Activated CD4-positive, alpha-beta memory T cell treated with anti-CD3 and anti-CD28 coated beads, Interleukin-2, amount 10 ng/mL, durations not matched to agents 7 days and 5 days (primary cell): ENCODE measurements around the gene EGLN2. TPM values are rescaled to one million over a fixed set of nuclear protein-coding genes. Genes with fewer than 3 reads are reported as not detected.
A peak's percentile ranks its signal among the peaks of the same experiment; 100 is the strongest.
"Not testable (repeated sequence)": the region's sequence is repeated elsewhere in the genome, so short reads cannot be mapped to it uniquely, and the experiment has no call there.

Experiments used
- CTCF ChIA-PET: fragments of 350-600 bp; sonication (Branson Sonifier 250); formaldehyde crosslinking; loops from one replicate; lab custom pipeline; 2021; ENCODE audit warnings: antibody characterized with exemption, inconsistent platforms; lab: Charles Lee
- POLR2A ChIA-PET: fragments of 350-600 bp; sonication (Branson Sonifier 250); formaldehyde crosslinking; loops from one replicate; lab custom pipeline; 2021; ENCODE audit warnings: antibody characterized with exemption; lab: Charles Lee
- DNase-seq: peaks from one replicate; pipeline ENCODE4 v3.0.0-alpha.2; 2020
- H3K27ac Mint-ChIP-seq: one replicate; pipeline ENCODE4 v1.8.0; 2021; ENCODE audit warnings: mild to moderate bottlenecking, mixed read lengths
- H3K27me3 Mint-ChIP-seq: one replicate; pipeline ENCODE4 v1.8.0; 2021; ENCODE audit warnings: mixed read lengths
- H3K36me3 Mint-ChIP-seq: one replicate; pipeline ENCODE4 v1.8.0; 2021; ENCODE audit warnings: low read depth, mixed read lengths
- H3K4me1 Mint-ChIP-seq: one replicate; pipeline ENCODE4 v1.8.0; 2021; ENCODE audit warnings: mixed read lengths
- H3K4me3 Mint-ChIP-seq: one replicate; pipeline ENCODE4 v1.8.0; 2021; ENCODE audit warnings: mild to moderate bottlenecking, mixed read lengths
- H3K9me3 Mint-ChIP-seq: one replicate; pipeline ENCODE4 v1.8.0; 2021; ENCODE audit warnings: mixed read lengths
- total RNA-seq, 2 experiments: library from RNA; stranded (reverse); gene quantifications; one replicate each; pipeline ENCODE4 v1.2.3, GENCODE V29; 2021

EGLN2 gene
- total RNA-seq, 2 experiments from 2014 or later = 127 to 128 TPM

DNA sequence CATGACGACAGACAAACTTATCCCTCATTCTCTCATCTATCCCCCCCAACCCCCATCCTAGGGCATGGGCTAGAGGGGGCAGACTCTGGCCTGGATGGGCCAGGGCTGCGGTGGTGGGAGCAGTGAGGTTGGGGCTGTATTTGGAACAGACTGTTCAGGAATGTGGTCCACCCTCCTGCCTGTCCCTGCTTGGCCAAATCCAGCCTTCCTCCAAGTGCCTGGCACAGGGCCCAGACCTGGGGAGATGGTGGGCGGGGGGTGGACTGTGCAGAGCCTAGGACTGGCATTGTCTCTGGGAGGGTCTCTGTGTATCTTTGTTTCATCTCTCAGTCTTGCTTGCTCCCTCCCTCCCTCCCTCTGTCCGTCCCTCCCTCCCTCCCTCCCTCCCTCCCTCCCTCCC, 14.2 kb downstream of the EGLN2 start:
- Mint-ChIP-seq H3K27me3 (peaks cover 34% of the 10 kb centered on the region), H3K27ac (no peak overlapping the region), H3K4me3 (no peak overlapping the region), H3K4me1 (peaks cover 39% of the 10 kb centered on the region), H3K9me3 (no peaks in the 10 kb centered on the region), H3K36me3 (peaks cover 26% of the 10 kb centered on the region)
- POLR2A ChIA-PET = interaction anchor here (1.6 kb wide), 1 partner anchor 36 kb away, joined by 4 read pairs; the partner anchor contains the start of gene RAB4B
- CTCF ChIA-PET = no interaction called here
- no peak for DNase-seq

DNA sequence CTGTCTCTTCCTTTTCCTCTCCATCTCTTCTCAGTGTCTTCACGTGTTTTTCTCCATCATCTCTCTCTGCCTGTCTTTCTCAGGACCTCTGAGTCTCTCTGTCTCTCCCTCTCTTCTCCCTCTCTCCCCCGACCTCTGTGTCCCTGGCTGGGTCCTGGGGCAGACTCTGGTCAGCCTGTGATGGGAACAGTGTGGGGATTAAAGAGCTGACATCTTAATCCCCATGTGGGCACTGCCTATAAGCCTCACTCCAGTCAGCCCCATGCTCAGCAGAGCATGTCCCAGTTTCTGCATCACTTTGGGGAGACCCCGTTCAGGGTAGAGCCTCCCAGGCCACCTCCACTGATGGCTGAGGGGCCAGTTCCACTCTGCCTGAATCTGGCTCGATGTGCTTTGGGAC, 16.2 kb downstream of the EGLN2 start:
- peaks cover 39% of the 10 kb centered on the region for H3K4me1 Mint-ChIP-seq
- no peak for DNase-seq
- ChIA-PET CTCF (interaction anchor here (0.6 kb wide), 1 partner anchor 317 kb away, joined by 3 read pairs; no protein-coding TSS in a partner anchor), POLR2A (no interaction called here)
- H3K36me3 Mint-ChIP-seq = peaks cover 6% of the 10 kb centered on the region
- H3K27me3 Mint-ChIP-seq = peaks cover 34% of the 10 kb centered on the region
- no peaks in the 10 kb centered on the region for H3K9me3 Mint-ChIP-seq
- H3K27ac Mint-ChIP-seq = no peak overlapping the region
- H3K4me3 Mint-ChIP-seq = no peak overlapping the region

DNA sequence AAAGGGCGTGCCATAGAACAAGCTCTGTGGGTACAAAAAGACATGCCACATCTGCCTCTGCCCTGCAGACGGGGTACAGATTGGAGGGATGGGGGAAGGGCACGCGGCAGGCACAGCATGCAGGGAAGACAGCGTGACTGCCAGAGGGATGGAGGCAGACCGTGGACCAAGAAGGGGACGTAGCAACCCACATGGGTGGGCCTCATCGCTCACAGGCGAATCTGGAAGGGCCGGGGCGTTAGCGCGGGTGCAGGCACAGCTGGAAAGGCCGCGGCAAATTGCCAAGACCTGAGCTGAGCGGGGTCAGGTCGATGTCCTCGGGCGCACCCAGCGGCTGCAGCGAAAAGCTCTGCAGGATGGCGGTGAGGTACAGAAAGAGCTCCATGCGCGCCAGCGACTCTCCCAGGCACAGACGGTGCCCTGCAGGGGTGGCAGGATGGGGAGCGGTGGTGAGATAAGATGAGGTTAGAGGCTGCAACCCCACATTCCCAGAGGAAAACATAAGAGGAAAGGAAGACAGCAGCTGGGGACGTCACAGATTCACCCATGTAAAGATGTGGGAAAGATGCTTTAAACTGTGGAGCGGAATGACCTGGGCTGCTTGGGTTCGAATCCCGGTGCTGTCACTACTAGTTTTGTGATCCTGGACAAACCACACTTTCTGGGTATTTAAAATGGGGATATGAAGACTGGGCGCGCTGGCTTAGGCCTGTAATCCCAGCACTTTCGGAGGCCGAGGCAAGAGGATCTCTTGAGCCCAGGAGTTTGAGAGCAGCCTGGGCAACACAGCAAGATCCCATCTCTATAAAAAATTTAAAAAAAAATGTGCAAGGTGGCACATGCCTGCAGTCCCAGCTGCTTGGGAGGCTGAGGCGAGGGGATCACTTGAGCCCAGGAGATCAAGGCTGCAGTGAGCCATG, 19.7 kb downstream of the EGLN2 start:
- ChIA-PET CTCF (interaction anchor here (0.8 to 3.1 kb wide), 12 partner anchors 13 to 935 kb away, joined by 3 to 56 read pairs (median 5); partner anchors contain the start of genes ACTMAP, EGLN2 and SNRPA), POLR2A (interaction anchor here (0.9 to 2.9 kb wide), 5 partner anchors 12 to 156 kb away, joined by 3 to 15 read pairs (median 3); partner anchors contain the start of genes EGLN2 and RAB4B)
- not testable (repeated sequence) for H3K9me3 Mint-ChIP-seq, H3K36me3 Mint-ChIP-seq
- peak; percentile 70 for DNase-seq
- Mint-ChIP-seq H3K27ac (peak overlapping the region; percentile 61), H3K4me1 (peaks cover 24% of the 10 kb centered on the region), H3K4me3 (peak overlapping the region; percentile 65), H3K27me3 (peaks cover 16% of the 10 kb centered on the region)

DNA sequence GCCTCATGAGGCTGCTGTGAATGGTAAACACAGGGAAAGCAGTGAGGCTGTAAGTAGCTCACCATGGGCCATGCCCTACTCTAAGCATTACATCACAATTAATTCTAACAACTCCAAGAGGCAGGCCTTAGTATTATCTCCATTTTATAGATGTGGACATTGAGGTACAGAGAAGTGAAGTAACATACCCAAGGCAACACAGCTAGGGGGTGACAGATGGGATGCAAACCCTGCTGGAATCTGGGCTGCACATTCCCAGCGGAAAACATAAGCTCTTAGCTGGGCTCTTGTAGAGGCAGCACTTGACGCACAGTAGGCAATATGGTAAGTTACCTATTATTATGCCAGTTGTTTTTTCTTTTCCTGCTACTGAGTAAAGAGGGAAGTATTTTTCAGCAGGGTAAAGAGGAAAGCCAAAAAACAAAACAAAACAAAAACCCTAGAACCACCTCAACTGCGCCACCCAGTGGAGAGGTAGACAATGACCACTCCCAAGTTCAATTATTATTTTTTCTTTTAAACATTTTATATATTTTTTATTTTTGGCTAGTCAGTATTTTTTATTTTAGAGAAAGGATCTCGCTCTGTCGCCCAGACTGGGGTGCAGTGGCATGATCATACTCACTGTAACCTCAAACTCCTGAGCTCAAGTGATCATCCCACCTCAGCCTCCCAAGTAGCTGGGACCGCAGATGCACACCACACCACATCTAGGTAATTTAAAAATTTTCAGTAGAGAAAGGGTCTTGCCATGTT, 20.7 kb downstream of the EGLN2 start:
- H3K27me3 Mint-ChIP-seq, H3K36me3 Mint-ChIP-seq, H3K4me3 Mint-ChIP-seq, H3K9me3 Mint-ChIP-seq: not testable (repeated sequence)
- POLR2A ChIA-PET = interaction anchor here (0.9 to 2.9 kb wide), 5 partner anchors 12 to 157 kb away, joined by 3 to 15 read pairs (median 3); partner anchors contain the start of genes EGLN2 and RAB4B
- peaks cover 28% of the 10 kb centered on the region for H3K4me1 Mint-ChIP-seq
- peak; percentile 67 for DNase-seq
- peak overlapping the region; percentile 37 for H3K27ac Mint-ChIP-seq
- CTCF ChIA-PET = interaction anchor here (0.8 to 3.1 kb wide), 15 partner anchors 14 to 934 kb away, joined by 3 to 56 read pairs (median 4); partner anchors contain the start of genes ACTMAP, EGLN2 and SNRPA

DNA sequence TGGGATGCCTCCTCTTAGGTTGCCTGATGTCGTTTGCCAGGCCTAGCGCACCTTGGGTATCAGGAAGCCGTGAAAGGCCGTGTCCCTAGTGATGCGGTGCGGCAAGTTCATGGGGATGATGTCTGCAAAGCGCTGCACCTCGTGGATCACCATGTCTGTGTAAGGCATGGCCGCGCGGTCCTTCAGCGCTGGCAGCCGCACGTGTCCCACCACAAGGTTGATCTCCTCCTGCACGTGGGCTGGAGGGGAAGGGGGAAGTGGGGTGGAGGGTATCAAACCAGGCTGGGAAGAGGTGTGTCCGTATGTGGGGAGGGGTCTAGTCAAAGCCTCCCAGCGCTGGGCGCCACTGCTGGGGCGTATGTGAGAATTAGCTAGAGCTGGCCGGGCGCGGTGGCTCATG, 23.2 kb downstream of the EGLN2 start:
- Mint-ChIP-seq H3K4me3 (no peak overlapping the region), H3K9me3 (peaks cover 7% of the 10 kb centered on the region), H3K27ac (no peak overlapping the region), H3K27me3 (no peaks in the 10 kb centered on the region), H3K4me1 (peaks cover 43% of the 10 kb centered on the region), H3K36me3 (peaks cover 7% of the 10 kb centered on the region)
- CTCF ChIA-PET = no interaction called here
- DNase-seq = peak; percentile 12
- POLR2A ChIA-PET = no interaction called here

DNA sequence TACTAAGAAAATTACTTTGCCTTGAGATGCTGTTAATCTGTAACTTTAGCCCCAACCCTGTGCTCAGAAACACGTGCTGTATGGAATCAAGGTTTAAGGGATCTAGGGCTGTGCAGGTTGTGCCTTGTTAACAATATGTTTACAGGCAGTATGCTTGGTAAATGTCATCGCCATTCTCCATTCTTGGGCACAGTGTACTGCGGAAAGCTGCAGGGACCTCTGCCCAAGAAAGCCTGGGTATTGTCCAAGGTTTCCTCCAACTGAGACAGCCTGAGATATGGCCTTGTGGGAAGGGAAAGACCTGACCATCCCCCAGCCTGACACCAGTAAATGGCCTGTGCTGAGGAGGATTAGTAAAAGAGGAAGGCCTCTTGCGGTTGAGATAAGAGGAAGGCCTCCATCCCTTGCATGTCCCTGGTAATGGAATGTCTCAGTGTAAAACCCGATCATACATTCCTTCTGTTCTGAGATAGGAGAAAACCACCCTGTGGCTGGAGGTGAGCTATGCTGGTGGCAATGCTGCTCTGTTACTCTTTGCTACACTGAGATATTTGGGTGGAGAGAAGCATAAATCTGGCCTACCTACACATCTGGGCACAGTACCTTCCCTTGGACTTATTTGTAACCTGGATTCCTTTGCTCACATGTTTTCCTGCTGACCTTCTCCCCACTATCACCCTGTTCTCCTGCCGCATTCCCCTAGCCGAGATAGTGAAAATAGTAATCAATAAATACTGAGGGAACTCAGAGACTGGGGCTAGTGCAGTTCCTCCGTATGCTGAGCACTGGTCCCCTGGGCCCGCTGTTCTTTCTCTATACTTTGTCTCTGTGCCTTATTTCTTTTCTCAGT, 23.9 kb downstream of the EGLN2 start:
- H3K27ac Mint-ChIP-seq, H3K4me3 Mint-ChIP-seq, POLR2A ChIA-PET, H3K9me3 Mint-ChIP-seq, H3K36me3 Mint-ChIP-seq, CTCF ChIA-PET, H3K27me3 Mint-ChIP-seq: not testable (repeated sequence)
- peaks cover 43% of the 10 kb centered on the region for H3K4me1 Mint-ChIP-seq
- DNase-seq = peak; percentile 6

DNA sequence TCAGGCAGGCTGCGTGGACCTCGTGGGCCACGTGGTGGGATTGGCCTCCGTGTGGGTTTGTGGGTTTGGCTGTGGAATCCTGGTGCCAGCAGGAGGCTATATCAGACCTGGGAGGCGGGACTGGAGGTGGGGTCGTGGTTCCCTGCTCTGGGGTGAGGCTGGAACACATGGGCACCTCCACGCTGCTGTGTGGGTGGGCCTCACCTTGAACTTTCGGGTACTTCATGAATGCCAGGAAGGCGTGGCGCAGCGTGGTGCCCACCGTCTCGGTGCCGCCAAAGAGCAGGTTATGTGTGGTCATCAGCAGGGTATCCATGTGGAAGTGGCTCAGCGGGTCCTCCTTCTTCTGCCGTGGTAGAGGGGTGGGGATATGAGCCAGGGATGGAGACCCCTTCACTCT, 25.9 kb downstream of the EGLN2 start:
- Mint-ChIP-seq H3K36me3 (peaks cover 13% of the 10 kb centered on the region), H3K4me1 (peaks cover 27% of the 10 kb centered on the region)
- CTCF ChIA-PET, H3K27me3 Mint-ChIP-seq, H3K9me3 Mint-ChIP-seq, H3K4me3 Mint-ChIP-seq, POLR2A ChIA-PET, H3K27ac Mint-ChIP-seq: not testable (repeated sequence)
- peak; percentile 12 for DNase-seq

DNA sequence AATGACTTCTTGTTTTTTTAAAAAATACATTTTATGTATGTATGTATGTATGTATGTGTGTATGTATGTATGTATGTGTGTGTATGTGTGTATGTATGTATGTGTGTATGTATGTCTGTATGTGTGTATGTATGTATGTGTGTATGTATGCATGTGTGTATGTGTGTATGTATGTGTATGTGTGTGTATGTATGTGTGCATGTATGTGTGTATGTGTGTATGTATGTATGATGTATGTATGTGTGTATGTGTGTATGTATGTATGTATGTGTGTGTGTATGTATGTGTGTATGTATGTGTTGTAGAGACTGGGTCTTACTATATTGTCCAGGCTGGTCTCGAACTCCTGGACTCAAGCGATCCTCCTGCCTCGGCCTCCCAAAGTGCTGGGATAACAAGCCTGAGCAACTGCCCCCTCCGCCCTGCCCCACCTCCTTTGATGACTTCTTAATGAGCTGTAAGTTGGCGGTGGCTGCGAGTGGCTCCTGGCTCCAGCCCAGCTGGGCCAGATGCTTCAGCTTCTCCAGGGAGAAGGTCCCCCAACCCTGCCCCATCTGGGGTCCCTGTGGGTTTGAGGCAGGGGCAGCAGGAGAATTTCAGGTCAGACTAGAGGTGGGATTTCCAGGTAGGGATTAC, 26.6 kb downstream of the EGLN2 start:
- Mint-ChIP-seq H3K36me3 (peaks cover 13% of the 10 kb centered on the region), H3K4me1 (peaks cover 27% of the 10 kb centered on the region)
- H3K9me3 Mint-ChIP-seq, CTCF ChIA-PET, H3K27ac Mint-ChIP-seq, DNase-seq, H3K27me3 Mint-ChIP-seq, POLR2A ChIA-PET, H3K4me3 Mint-ChIP-seq: not testable (repeated sequence)

DNA sequence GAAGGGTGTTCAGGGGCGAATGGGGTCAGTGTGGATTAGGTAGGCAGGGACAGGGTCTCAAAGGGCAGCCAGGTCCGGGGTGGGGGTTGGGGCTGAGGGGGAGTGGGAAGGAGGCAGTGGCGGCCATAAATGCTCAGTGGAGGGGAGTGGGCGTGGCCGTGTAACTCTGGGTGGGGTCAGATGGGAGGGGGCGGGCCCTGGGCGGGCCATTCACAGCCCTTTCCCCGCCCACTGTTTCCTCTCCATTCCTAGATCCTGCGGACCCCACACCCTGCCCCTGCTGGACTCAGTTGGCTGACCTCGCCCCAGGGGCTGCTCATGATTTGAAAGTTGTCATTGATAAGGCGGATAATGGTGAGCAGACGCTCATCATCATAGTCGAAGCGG, 27.3 kb downstream of the EGLN2 start:
- POLR2A ChIA-PET, DNase-seq, H3K27me3 Mint-ChIP-seq, H3K9me3 Mint-ChIP-seq, CTCF ChIA-PET, H3K4me3 Mint-ChIP-seq: not testable (repeated sequence)
- Mint-ChIP-seq H3K36me3 (peaks cover 13% of the 10 kb centered on the region), H3K4me1 (peaks cover 27% of the 10 kb centered on the region), H3K27ac (peak overlapping the region; percentile 66)

DNA sequence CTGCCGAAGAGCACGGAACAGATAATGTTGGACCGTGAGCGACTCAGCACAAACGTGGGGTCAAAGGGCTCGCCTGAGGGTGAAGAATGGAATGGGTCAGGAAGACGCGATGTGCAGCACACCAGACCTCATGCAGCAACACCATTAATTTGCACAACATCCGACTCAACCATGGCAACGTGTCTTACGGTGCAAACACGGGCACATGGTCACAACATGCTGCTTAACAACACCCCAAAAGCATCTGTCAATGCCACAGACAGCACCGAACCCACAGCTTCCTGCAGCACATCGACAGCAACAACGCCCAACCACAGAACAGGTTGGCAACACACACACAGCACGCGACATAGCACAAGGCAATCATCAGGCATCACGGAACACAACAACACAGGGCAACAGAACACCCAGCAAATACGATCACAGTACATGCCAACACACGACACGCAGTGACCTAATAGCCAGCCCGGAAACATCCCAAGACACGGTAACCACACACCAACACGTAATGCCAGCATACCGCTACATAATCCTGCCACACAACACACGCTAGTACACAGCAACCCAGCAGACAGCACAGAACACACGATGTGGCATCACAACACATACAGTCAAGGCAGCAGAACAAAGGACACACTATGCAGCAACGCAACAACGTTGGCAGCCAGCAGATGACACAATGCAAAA, 27.9 kb downstream of the EGLN2 start:
- POLR2A ChIA-PET = not testable (repeated sequence)

DNA sequence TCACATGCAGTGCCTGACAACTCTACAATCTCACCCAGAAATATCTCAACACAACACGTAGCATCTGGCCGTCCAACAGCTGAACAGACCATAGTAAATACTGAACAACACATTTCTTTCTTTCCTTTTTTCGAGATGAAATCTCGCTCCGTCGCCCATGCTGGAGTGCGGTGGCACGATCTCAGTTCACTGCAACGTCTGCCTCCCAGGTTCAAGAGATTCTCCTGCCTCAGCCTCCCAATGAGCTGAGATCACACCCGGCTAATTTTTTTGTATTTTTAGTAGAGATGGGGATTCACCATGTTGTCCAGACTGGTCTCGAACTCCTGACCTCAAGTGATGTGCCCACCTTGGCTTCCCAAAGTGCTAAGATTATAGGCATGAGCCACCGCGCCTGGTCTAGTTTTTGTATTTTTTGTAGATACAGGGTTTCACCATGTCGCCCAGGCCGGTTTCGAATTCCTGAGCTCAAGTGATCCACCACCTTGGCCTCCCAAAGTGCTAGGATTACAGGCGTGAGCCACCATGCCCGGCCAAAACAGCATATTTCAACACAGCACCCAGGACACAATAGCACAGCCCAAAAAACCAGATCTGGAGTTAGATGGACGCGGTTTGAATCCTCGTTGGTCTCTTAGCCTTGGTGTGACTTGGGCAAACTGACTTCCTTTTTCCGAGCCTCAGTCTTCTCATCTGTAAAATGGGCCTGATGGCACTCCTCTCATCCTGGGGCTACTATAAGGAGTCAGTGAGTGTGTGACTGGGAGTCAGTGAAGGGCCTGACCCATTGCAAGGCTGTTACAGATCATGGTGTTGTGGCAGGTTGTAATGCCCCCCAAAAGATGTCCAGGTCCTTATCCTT, 28.6 kb downstream of the EGLN2 start:
- ChIA-PET POLR2A (no interaction called here), CTCF (interaction anchor here (1.6 to 1.7 kb wide), 2 partner anchors 165 to 193 kb away, joined by 4 to 5 read pairs; no protein-coding TSS in a partner anchor)
- Mint-ChIP-seq H3K4me1 (peaks cover 29% of the 10 kb centered on the region), H3K36me3 (peaks cover 13% of the 10 kb centered on the region), H3K4me3 (no peak overlapping the region), H3K27ac (peak overlapping the region; percentile 66), H3K27me3 (no peaks in the 10 kb centered on the region), H3K9me3 (peaks cover 7% of the 10 kb centered on the region)
- DNase-seq = peak; percentile 15

More for the DNA sequence above, 27.9 kb downstream of the EGLN2 start:
- not testable (repeated sequence) for H3K4me3 Mint-ChIP-seq, H3K27me3 Mint-ChIP-seq, H3K9me3 Mint-ChIP-seq
- Mint-ChIP-seq H3K36me3 (peaks cover 13% of the 10 kb centered on the region), H3K27ac (peak overlapping the region; percentile 66), H3K4me1 (peaks cover 27% of the 10 kb centered on the region)
- DNase-seq = peak; percentile 75
- CTCF ChIA-PET = interaction anchor here (1.6 to 1.7 kb wide), 2 partner anchors 164 to 192 kb away, joined by 4 to 5 read pairs; no protein-coding TSS in a partner anchor
